GM10847 (cell line): ENCODE results near the gene ACIN1.

Experiments used
- POLR2A ChIP-seq: IDR thresholded peaks from 2 replicates; pipeline ENCODE4 v1.6.1; 2011; ENCODE audit not compliant: insufficient read length; ENCODE audit errors: extremely low read depth

ACIN1 gene

GRCh38 chr14:23034498-23035302 lies 60.2 kb downstream of the ACIN1 start, which contains the start of gene PSMB5:
Gene PSMB5, minus strand, starts transcription at chr14:23034900. Its CDS starts 19 bp downstream, at chr14:23034881.
- TF ChIP-seq POLR2A: peak; percentile 66

- TF ChIP-seq POLR2A: no peak
Measured at GRCh38 chr14:23033801-23034497, 61.0 kb downstream of the ACIN1 start.

GRCh38 chr14:23033251-23033727 lies 61.6 kb downstream of the ACIN1 start:
- no peak for TF ChIP-seq POLR2A

- no peak for TF ChIP-seq POLR2A
Measured at GRCh38 chr14:23030936-23031335, 64.0 kb downstream of the ACIN1 start.

- TF ChIP-seq POLR2A: no peak
Measured at GRCh38 chr14:23028799-23029198, 66.1 kb downstream of the ACIN1 start.

- no peak for TF ChIP-seq POLR2A
Measured at GRCh38 chr14:23025151-23025814, 69.7 kb downstream of the ACIN1 start.

GRCh38 chr14:23024612-23025075 lies 70.3 kb downstream of the ACIN1 start:
- TF ChIP-seq POLR2A: no peak

GRCh38 chr14:23023795-23024152 lies 71.2 kb downstream of the ACIN1 start:
- TF ChIP-seq POLR2A: no peak

- no peak for TF ChIP-seq POLR2A
Measured at GRCh38 chr14:23023022-23023794, 71.7 kb downstream of the ACIN1 start.

- TF ChIP-seq POLR2A: no peak
Measured at GRCh38 chr14:23021889-23022442, 73.0 kb downstream of the ACIN1 start.

GRCh38 chr14:23021434-23021833 lies 73.5 kb downstream of the ACIN1 start:
- no peak for TF ChIP-seq POLR2A

- no peak for TF ChIP-seq POLR2A
Measured at GRCh38 chr14:23020143-23021128, 74.5 kb downstream of the ACIN1 start.

- TF ChIP-seq POLR2A: no peak
Measured at GRCh38 chr14:23018107-23018506, 76.8 kb downstream of the ACIN1 start.
